IMR-90 (cell line): ENCODE data around the gene SHB. TPM values are rescaled to one million over a fixed set of nuclear protein-coding genes. Genes with fewer than 3 reads are reported as not detected.
A peak's percentile ranks its signal among the peaks of the same experiment; 100 is the strongest.

Experiments
- ATAC-seq: fragments of 200-7000 bp; cut with Tn5 transposase; 2 replicates; pipeline ENCODE4 v1.9.1; 2020; ENCODE audit warnings: low read depth, mild to moderate bottlenecking, moderate library complexity
- BruUV-seq: library from RNA; stranded (reverse); fragments of 400-500 nt; replicated peaks from 2 replicates; lab custom pipeline; 2021; lab: Mats Ljungman, UMichigan
- CTCF ChIA-PET: fragments of 300-600 bp; formaldehyde crosslinking; extraction: SDS; loops from one replicate; lab custom pipeline; 2021; ENCODE audit warnings: antibody characterized with exemption; lab: Yijun Ruan, JAX
- POLR2A ChIA-PET: fragments of 300-600 bp; sonication (Branson Sonifier 250); formaldehyde crosslinking; loops from one replicate; lab custom pipeline; 2022; ENCODE audit warnings: antibody characterized with exemption; ENCODE audit not compliant: unreplicated experiment; lab: Charles Lee
- DNase-seq: peaks from one replicate; pipeline ENCODE4 v3.0.0; 2013
- H2AFZ ChIP-seq: replicated peaks from 2 replicates; pipeline ENCODE3; 2013; ENCODE audit warnings: low read length, mild to moderate bottlenecking; ENCODE audit not compliant: poor library complexity
- H2AK5ac ChIP-seq: 2 replicates; pipeline ENCODE4 v1.6.1; 2013; ENCODE audit warnings: low read depth, low read length, inconsistent platforms
- H2AK9ac ChIP-seq: replicated peaks from 2 replicates; pipeline ENCODE3; 2013; ENCODE audit warnings: mild to moderate bottlenecking, low read depth, low read length, moderate library complexity; ENCODE audit not compliant: poor library complexity
- H2BK120ac ChIP-seq: 2 replicates; pipeline ENCODE4 v1.6.1; 2013; ENCODE audit warnings: low read depth, low read length, inconsistent platforms
- H2BK15ac ChIP-seq: 3 replicates; pipeline ENCODE4 v1.6.1; 2013; ENCODE audit warnings: low read depth, low read length, inconsistent platforms
- H2BK20ac ChIP-seq: 2 replicates; pipeline ENCODE4 v1.6.1; 2013; ENCODE audit warnings: low read depth, mild to moderate bottlenecking, inconsistent platforms, low read length, moderate library complexity
- H2BK5ac ChIP-seq: 2 replicates; pipeline ENCODE4 v1.6.1; 2013; ENCODE audit warnings: mild to moderate bottlenecking, low read depth, low read length, inconsistent platforms; ENCODE audit not compliant: poor library complexity, severe bottlenecking
- H3K14ac ChIP-seq: replicated peaks from 2 replicates; pipeline ENCODE4 v1.6.1; 2013; ENCODE audit warnings: low read depth, low read length, inconsistent platforms
- H3K18ac ChIP-seq: 2 replicates; pipeline ENCODE4 v1.6.1; 2013; ENCODE audit warnings: low read depth, low read length, control low read depth
- H3K23ac ChIP-seq: 2 replicates; pipeline ENCODE4 v1.6.1; 2013; ENCODE audit warnings: low read depth, low read length, inconsistent platforms
- H3K27ac ChIP-seq: 2 replicates; pipeline ENCODE4 v1.5.1; 2013; ENCODE audit warnings: mild to moderate bottlenecking, control low read depth, low read length; ENCODE audit not compliant: insufficient read depth
- H3K27me3 ChIP-seq: 2 replicates; pipeline ENCODE4 v1.6.1; 2013; ENCODE audit warnings: low read length; ENCODE audit not compliant: control insufficient read depth, insufficient read depth
- H3K36me3 ChIP-seq: 2 replicates; pipeline ENCODE4 v1.6.1; 2013; ENCODE audit warnings: low read length, mixed read lengths; ENCODE audit not compliant: control insufficient read depth, insufficient read depth
- H3K4ac ChIP-seq: 2 replicates; pipeline ENCODE4 v1.6.1; 2013; ENCODE audit warnings: low read depth, low read length, inconsistent platforms
- H3K4me1 ChIP-seq: 2 replicates; pipeline ENCODE4 v1.6.1; 2013; ENCODE audit warnings: low read length, mixed read lengths; ENCODE audit not compliant: control insufficient read depth, insufficient read depth
- H3K4me2 ChIP-seq: 2 replicates; pipeline ENCODE4 v1.6.1; 2013; ENCODE audit warnings: low read depth, mild to moderate bottlenecking, control low read depth, low read length, moderate library complexity
- H3K4me3 ChIP-seq: 2 replicates; pipeline ENCODE4 v1.5.1; 2013; ENCODE audit warnings: low read depth, mild to moderate bottlenecking, control low read depth, low read length, moderate library complexity; ENCODE audit not compliant: insufficient read depth
- H3K56ac ChIP-seq: 2 replicates; pipeline ENCODE4 v1.6.1; 2013; ENCODE audit warnings: low read length, inconsistent platforms; ENCODE audit not compliant: insufficient read depth; ENCODE audit errors: extremely low read depth
- H3K79me1 ChIP-seq, 2 experiments: 2 replicates each; pipeline ENCODE4 v1.6.1; 2013; ENCODE audit warnings: low read length in 2 of 2, inconsistent platforms in 1 of 2, low read depth in 1 of 2
- H3K9ac ChIP-seq: 2 replicates; pipeline ENCODE4 v1.6.1; 2013; ENCODE audit warnings: low read depth, low read length, control low read depth
- H3K9me1 ChIP-seq: 2 replicates; pipeline ENCODE4 v1.6.1; 2013; ENCODE audit warnings: low read length, inconsistent platforms; ENCODE audit not compliant: insufficient read depth
- H3K9me3 ChIP-seq: 2 replicates; pipeline ENCODE4 v1.6.1; 2013; ENCODE audit warnings: low read length; ENCODE audit not compliant: control insufficient read depth, insufficient read depth
- H4K20me1 ChIP-seq: 2 replicates; pipeline ENCODE4 v1.6.1; 2013; ENCODE audit warnings: low read length, inconsistent platforms; ENCODE audit not compliant: insufficient read depth
- H4K5ac ChIP-seq: 2 replicates; pipeline ENCODE4 v1.6.1; 2013; ENCODE audit warnings: mild to moderate bottlenecking, low read depth, low read length, control low read depth
- H4K8ac ChIP-seq, 2 experiments: 2 replicates each; pipeline ENCODE4 v1.6.1; 2013; ENCODE audit warnings: low read depth in 2 of 2, low read length in 2 of 2, control low read depth in 1 of 2, inconsistent platforms in 1 of 2
- H4K91ac ChIP-seq: 2 replicates; pipeline ENCODE4 v1.6.1; 2013; ENCODE audit warnings: low read depth, low read length, inconsistent platforms; ENCODE audit not compliant: insufficient read depth
- CEBPB ChIP-seq: IDR thresholded peaks from 2 replicates; pipeline ENCODE4 v1.6.1; 2012; ENCODE audit warnings: low read depth, low read length, improper control_type of control experiment
- SMC3 ChIP-seq: fragments of 150-350 bp; IDR thresholded peaks from 2 replicates; pipeline ENCODE4 v1.6.1; 2016; ENCODE audit warnings: low read depth, mild to moderate bottlenecking, antibody characterized with exemption, low read length, moderate library complexity
- WGBS, 2 experiments: methylation state at CpG; one replicate each; pipeline versions ENCODE4 v1.1.5 to v1.1.7; 2013; ENCODE audit warnings: missing lambda C conversion rate in 2 of 2; ENCODE audit not compliant: insufficient read length in 1 of 2; ENCODE audit errors: extremely low coverage in 2 of 2; 5-methylcytosine and 5-hydroxymethylcytosine counted together
- dilution Hi-C: fragments of 300-500 bp; cut with HindIII; formaldehyde crosslinking; loops from one replicate; pipeline ENCODE4 v1.14.3; 2018; ENCODE audit warnings: low sequenced_read_pairs; ENCODE audit not compliant: unreplicated experiment
- in situ Hi-C: fragments of 300-500 bp; cut with MboI; formaldehyde crosslinking; loops from 3 replicates; pipeline ENCODE4 v1.14.3; 2019; ENCODE audit warnings: low sequenced_read_pairs, inconsistent platforms, mixed read lengths
- intact Hi-C: fragments of 100-400 bp; cut with micrococcal nuclease; formaldehyde crosslinking; loops from 2 replicates; pipeline ENCODE4 v1.10.0; 2022
- polyA plus RNA-seq, 3 experiments: library from polyadenylated mRNA; depleted of rRNA; stranded (reverse); fragments of >200 nt; gene quantifications; 2 replicates each; pipeline ENCODE4 v1.2.3, GENCODE V29; 2012; ENCODE audit warnings: low replicate concordance in 1 of 3
- total RNA-seq: library from RNA; depleted of rRNA; stranded (reverse); fragments of >200 nt; gene quantifications from 2 replicates; pipeline ENCODE4 v1.2.3, GENCODE V29; 2012

SHB gene
- total and polyA plus RNA-seq, 2 of the 4 experiments (the other 2 are of a cell fraction), result 6.1 to 20.4 TPM

DNA sequence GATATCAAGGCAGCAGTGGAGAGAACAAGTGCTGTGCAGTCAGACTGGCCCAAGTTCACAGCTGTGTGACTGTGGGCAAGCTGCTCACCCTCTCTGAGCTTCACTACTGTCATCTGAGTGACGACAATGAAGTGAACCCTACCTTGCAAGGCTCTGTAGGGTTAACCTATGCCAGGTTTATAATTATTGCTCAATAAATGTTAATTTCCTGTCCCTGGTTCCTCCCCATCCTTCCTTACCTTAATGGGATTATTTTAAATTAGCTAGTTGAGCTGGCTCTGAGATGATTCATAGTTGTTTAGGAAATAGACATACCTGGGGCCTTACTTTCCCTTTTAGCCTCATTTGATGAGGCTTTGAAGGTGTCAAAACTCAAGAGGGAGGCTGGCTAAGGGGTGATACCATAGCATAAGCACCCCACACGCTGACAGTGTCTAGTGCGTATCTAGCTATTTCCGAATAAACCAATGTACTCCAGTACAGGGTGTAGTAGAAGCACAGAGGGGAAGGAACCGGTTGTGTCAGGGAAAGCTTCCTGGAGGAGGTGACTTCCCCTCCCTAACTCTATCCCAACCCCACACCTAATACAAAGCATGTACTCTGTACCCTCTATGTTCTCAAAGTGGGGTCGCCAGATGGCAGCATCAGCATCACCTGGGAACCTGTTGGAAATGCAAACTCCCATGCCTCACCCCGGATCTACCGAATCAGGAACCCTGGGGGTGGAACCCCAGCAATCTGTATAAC lies 101.8 kb downstream of the SHB start:
- CTCF ChIA-PET, result interaction anchor here (1.4 to 1.5 kb wide), 2 partner anchors 18 to 53 kb away, joined by 3 to 4 read pairs; no protein-coding TSS in a partner anchor
- 100% methylated on average over 1 of the region's 8 CpGs; no CpG with 5 or more reads in 1 of the 2 experiments for WGBS, 2 experiments

More for the DNA sequence above, 101.8 kb downstream of the SHB start:
- dilution Hi-C loops (no loop called here), in situ Hi-C loops (no loop called here), intact Hi-C loops (loop anchor here (5.0 kb wide), 1 partner anchor 40 kb away; no protein-coding TSS in a partner anchor)
- Histone ChIP-seq H3K4me2 (no peak overlapping the region), H2AK9ac (peak overlapping the region; percentile 76), H3K79me1 (peaks cover 60 to 98% of the 10 kb centered on the region in 2 experiments), H4K91ac (peak overlapping the region; percentile 74), H3K9me1 (peaks cover 61% of the 10 kb centered on the region), H3K4me3 (no peak overlapping the region), H2BK120ac (peak overlapping the region; percentile 57; the same call in 1 of the 2 replicates), H4K5ac (peak overlapping the region; percentile 43), H3K9me3 (no peaks in the 10 kb centered on the region), H2AFZ (no peak overlapping the region), H3K56ac (no peak overlapping the region), H4K8ac (peak overlapping the region; percentile 41 to 77), H3K36me3 (peaks cover 37% of the 10 kb centered on the region), H3K14ac (peak overlapping the region; percentile 42; the same call in 1 of the 2 replicates), H3K9ac (no peak overlapping the region), H2BK20ac (peak overlapping the region; percentile 31; the same call in 1 of the 2 replicates), H3K27ac (peak overlapping the region; percentile 33; the same call in 1 of the 2 replicates), H2BK5ac (peak overlapping the region; percentile 52), H3K4me1 (peaks cover 56% of the 10 kb centered on the region), H3K18ac (peak overlapping the region; percentile 49), H4K20me1 (peaks cover 26% of the 10 kb centered on the region), H3K23ac (peak overlapping the region; percentile 18; the same call in 1 of the 2 replicates), H2AK5ac (peak overlapping the region; percentile 91), H3K4ac (peak overlapping the region; percentile 55), H3K27me3 (no peaks in the 10 kb centered on the region), H2BK15ac (peak overlapping the region; percentile 49; the same call in 2 of the 3 replicates)
- BruUV-seq, result no TSS peak
- POLR2A ChIA-PET, result no interaction called here
- no peak for ATAC-seq
- TF ChIP-seq CEBPB (peak; percentile 46; the same call in 1 of the 2 replicates), SMC3 (no peak)
- DNase-seq, result no peak
